Placental pericyte (primary cell): ENCODE results near the gene SPACA9. TPM values are rescaled to one million over a fixed set of nuclear protein-coding genes. Genes with fewer than 3 reads are reported as not detected.

ENCODE experiments used
- total RNA-seq: library from RNA; depleted of rRNA; stranded (reverse); fragments of >200 nt; gene quantifications from 2 replicates; pipeline ENCODE4 v1.2.3, GENCODE V29; 2012

SPACA9 gene
- 2.0 and 2.6 TPM in 2 replicates for total RNA-seq

GRCh38 chr9:132878695-132879456 lies at the start of gene SPACA9:
TSS of gene SPACA9 (plus strand) at chr9:132878898. CDS start at chr9:132883948, 5,050 bp downstream.

GRCh38 chr9:132877824-132878694 lies 639 bp upstream of the SPACA9 start, which contains the start of gene AK8:
TSS of gene AK8 (minus strand) at chr9:132878284. CDS start at chr9:132878255, 29 bp downstream.

Other genes with a start within 250 kb of the SPACA9 start
- gene DDX31, start 208.9 kb upstream of the SPACA9 start, total RNA-seq, result 11.8 and 17.3 TPM in 2 replicates
- 14.9 and 21.3 TPM in 2 replicates for gene GTF3C4, start 208.4 kb upstream of the SPACA9 start, total RNA-seq
- gene AK8, start 614 bp upstream of the SPACA9 start, total RNA-seq, result 0.14 and 0.66 TPM in 2 replicates
- 64.1 and 91.3 TPM in 2 replicates for gene TSC1, start 65.7 kb downstream of the SPACA9 start, total RNA-seq
- not detected in 2 replicates for gene GFI1B, start 99.8 kb downstream of the SPACA9 start, total RNA-seq
- gene GTF3C5, start 152.1 kb downstream of the SPACA9 start, total RNA-seq, result 46.2 and 56.7 TPM in 2 replicates
- gene CEL, start 183.1 kb downstream of the SPACA9 start, total RNA-seq, result 0.22 TPM in 1 of 2 replicates, not detected in the other
- 16.4 and 25.6 TPM in 2 replicates for gene RALGDS, start 242.3 kb downstream of the SPACA9 start, total RNA-seq